ENCODE results near the gene AK2. TPM values are rescaled to one million over a fixed set of nuclear protein-coding genes. Genes with fewer than 3 reads are reported as not detected.
"Not testable (repeated sequence)": the region's sequence is repeated elsewhere in the genome, so short reads cannot be mapped to it uniquely, and the experiment has no call there.

AK2 gene
- total and polyA plus RNA-seq, 7 donors: 79.6 to 202 (median 139) TPM

DNA sequence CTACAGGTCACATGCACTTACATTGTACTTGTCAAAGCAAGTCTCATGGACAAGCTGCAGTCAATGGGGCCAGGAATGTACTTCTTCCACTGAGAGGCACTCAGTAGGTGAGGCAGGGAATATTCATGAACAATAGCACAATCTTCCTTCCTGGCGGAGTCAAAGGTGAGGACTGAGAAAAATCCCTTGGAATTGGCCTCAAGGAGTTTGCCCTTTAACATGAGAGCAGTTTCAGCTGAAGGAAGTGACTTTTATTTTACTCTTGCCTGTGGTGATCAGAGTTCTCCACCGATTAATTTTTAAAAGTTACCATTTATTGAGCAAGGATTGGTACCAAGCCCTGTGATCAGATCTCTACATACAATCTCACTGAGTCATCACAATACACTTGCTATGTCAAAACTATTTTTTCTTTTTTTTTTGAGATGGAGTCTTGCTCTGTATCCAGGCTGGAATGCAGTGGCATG is 11.2 kb upstream of the AK2 start:
- 60 to 81% methylated on average over 2 of the region's 2 CpGs for WGBS, 2 donors
- intact Hi-C loops (cut with DNase I): no loop called here
- no peak for TF ChIP-seq POLR2AphosphoS5 (IDR thresholded peaks at IDR 0.05)
- TF ChIP-seq EP300 (IDR thresholded peaks at IDR 0.05): no peak
- TF ChIP-seq CTCF (IDR thresholded peaks at IDR 0.05): no peak
- TF ChIP-seq POLR2A (IDR thresholded peaks at IDR 0.05): no peak

GRCh38 chr1:33047290-33047689 is 10.6 kb upstream of the AK2 start:
- Histone ChIP-seq H3K27me3 (no peaks in the 10 kb centered on the region), H3K4me3 (no peak overlapping the region), H3K4me1 (peaks cover 0 to 13% (median 12%) of the 10 kb centered on the region in 4 donors), H3K36me3 (no peaks in the 10 kb centered on the region), H3K27ac (no peak overlapping the region), H3K9me3 (no peaks in the 10 kb centered on the region)
- WGBS, 2 donors: 92 to 97% methylated on average over 2 of the region's 2 CpGs
- TF ChIP-seq POLR2AphosphoS5 (IDR thresholded peaks at IDR 0.05): no peak
- no peak for TF ChIP-seq EP300 (IDR thresholded peaks at IDR 0.05)
- no peak for TF ChIP-seq CTCF (IDR thresholded peaks at IDR 0.05)
- TF ChIP-seq POLR2A (IDR thresholded peaks at IDR 0.05): no peak
- intact Hi-C loops (cut with DNase I): no loop called here
- DNase-seq: no peak

More for the DNA sequence above, 11.2 kb upstream of the AK2 start:
- Histone ChIP-seq H3K4me3 (no peak overlapping the region), H3K4me1 (peaks cover 0 to 13% (median 12%) of the 10 kb centered on the region in 4 donors), H3K27ac (no peak overlapping the region), H3K9me3 (no peaks in the 10 kb centered on the region), H3K36me3 (no peaks in the 10 kb centered on the region), H3K27me3 (no peaks in the 10 kb centered on the region)
- DNase-seq: no peak

GRCh38 chr1:33046234-33046633 is 9.6 kb upstream of the AK2 start:
- H3K27ac ChIP-seq; H3K27me3 ChIP-seq; intact Hi-C loops (cut with DNase I); H3K36me3 ChIP-seq; H3K9me3 ChIP-seq; DNase-seq; H3K4me3 ChIP-seq: not testable (repeated sequence)
- H3K4me1 ChIP-seq: peaks cover 0 to 13% (median 12%) of the 10 kb centered on the region in 4 donors
- 90 to 93% methylated on average over 4 of the region's 4 CpGs for WGBS, 2 donors

DNA sequence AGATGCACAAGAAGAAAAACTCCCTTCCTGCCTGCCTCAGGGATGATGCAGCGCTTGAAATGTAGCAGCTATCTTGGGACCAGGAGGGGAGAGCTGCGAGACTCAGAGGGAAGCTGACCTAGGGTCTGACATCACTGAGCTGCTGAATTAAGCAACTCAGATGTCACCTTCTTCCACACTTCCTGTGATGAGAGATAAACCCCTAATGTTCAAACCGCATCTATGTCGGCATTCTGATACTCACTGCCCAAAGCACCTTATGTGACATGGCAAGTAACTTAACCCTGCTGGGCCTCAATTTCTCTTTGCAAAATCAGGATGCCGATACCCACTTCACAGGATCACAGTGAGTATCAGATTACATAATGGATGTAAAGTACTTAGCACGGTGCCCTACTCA is 9.1 kb upstream of the AK2 start:
- no peaks in the 10 kb centered on the region for H3K27me3 ChIP-seq
- H3K4me1 ChIP-seq: peaks cover 0 to 12% (median 12%) of the 10 kb centered on the region in 4 donors
- intact Hi-C loops (cut with DNase I): no loop called here
- H3K27ac ChIP-seq: no peak overlapping the region
- H3K4me3 ChIP-seq: no peak overlapping the region
- no peaks in the 10 kb centered on the region for H3K36me3 ChIP-seq
- TF ChIP-seq POLR2A (IDR thresholded peaks at IDR 0.05) (no peak), POLR2AphosphoS5 (IDR thresholded peaks at IDR 0.05) (no peak), EP300 (IDR thresholded peaks at IDR 0.05) (no peak), CTCF (IDR thresholded peaks at IDR 0.05) (no peak)
- H3K9me3 ChIP-seq: no peaks in the 10 kb centered on the region
- WGBS, 2 donors: 80 to 83% methylated on average over 6 of the region's 6 CpGs
- DNase-seq: no peak

GRCh38 chr1:33045246-33045645 is 8.6 kb upstream of the AK2 start:
- TF ChIP-seq POLR2A (IDR thresholded peaks at IDR 0.05) (no peak), POLR2AphosphoS5 (IDR thresholded peaks at IDR 0.05) (no peak), CTCF (IDR thresholded peaks at IDR 0.05) (no peak), EP300 (IDR thresholded peaks at IDR 0.05) (no peak)
- H3K36me3 ChIP-seq: no peaks in the 10 kb centered on the region
- H3K27ac ChIP-seq: no peak overlapping the region
- 21 to 64% methylated on average over 2 of the region's 2 CpGs for WGBS, 2 donors
- no peak for DNase-seq
- intact Hi-C loops (cut with DNase I): no loop called here
- no peaks in the 10 kb centered on the region for H3K9me3 ChIP-seq
- H3K4me3 ChIP-seq: no peak overlapping the region
- H3K27me3 ChIP-seq: no peaks in the 10 kb centered on the region
- peaks cover 0 to 7% (median 6%) of the 10 kb centered on the region in 4 donors for H3K4me1 ChIP-seq

Data from sigmoid colon (tissue), 7 donors.